ENCODE measurements around the gene LSM2.

Gene LSM2

DNA sequence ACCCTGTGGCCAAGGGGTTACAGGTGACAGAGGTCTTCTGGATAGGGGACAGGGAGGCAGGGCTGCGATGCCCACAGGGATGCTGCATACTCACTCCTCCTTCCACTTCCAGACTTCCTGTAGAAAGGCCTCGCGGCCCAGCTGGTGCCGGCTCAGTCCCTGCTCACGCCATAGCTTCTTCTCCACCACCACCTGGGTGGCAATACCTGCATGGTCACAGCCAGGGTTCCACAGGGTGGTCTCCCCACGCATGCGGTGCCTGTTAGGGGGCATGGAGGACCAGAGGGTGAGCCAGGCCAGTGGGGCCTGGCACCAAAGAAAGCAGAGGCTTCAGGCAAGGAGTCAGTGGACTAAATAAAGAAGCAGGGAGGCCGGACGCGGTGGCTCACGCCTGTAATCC lies 21.3 kb downstream of the LSM2 start:
- Histone ChIP-seq H3K4me3 (ENCODE audit: low read length) (no peak overlapping the region), H3K9me2 (replicated peaks; ENCODE audit: insufficient read depth, low read length) (no peaks in the 10 kb centered on the region), H2AFZ (ENCODE audit: low read length) (no peak overlapping the region), H3K27ac (ENCODE audit: low read length) (no peak overlapping the region), H3F3A (ENCODE audit: insufficient read depth, low read length) (peaks cover 14% of the 10 kb centered on the region), H3K4me1 (ENCODE audit: low read length) (peaks cover 8% of the 10 kb centered on the region), H3K27me3 (replicated peaks; ENCODE audit: insufficient read depth, low read length) (no peaks in the 10 kb centered on the region), H3K79me2 (ENCODE audit: low read length) (peaks cover 73% of the 10 kb centered on the region), H3K4me2 (ENCODE audit: low read depth, low read length) (no peak overlapping the region), H3K9ac (ENCODE audit: low read length) (no peak overlapping the region), H3K36me3 (replicated peaks; ENCODE audit: insufficient read depth, low read length) (peaks cover 21% of the 10 kb centered on the region), H4K20me1 (ENCODE audit: insufficient read depth, low read length) (no peaks in the 10 kb centered on the region), H3K9me3 (replicated peaks; ENCODE audit: insufficient read depth, low read length) (no peaks in the 10 kb centered on the region)
- no peak for DNase-seq
- TF ChIP-seq EZH2 (optimal IDR thresholded peaks at IDR 0.05; ENCODE audit: low read depth, low read length) (no peak), EZH2phosphoT487 (IDR thresholded peaks at IDR 0.05; ENCODE audit: low read length) (no peak)
- TF ChIP-seq, protein P1, sequence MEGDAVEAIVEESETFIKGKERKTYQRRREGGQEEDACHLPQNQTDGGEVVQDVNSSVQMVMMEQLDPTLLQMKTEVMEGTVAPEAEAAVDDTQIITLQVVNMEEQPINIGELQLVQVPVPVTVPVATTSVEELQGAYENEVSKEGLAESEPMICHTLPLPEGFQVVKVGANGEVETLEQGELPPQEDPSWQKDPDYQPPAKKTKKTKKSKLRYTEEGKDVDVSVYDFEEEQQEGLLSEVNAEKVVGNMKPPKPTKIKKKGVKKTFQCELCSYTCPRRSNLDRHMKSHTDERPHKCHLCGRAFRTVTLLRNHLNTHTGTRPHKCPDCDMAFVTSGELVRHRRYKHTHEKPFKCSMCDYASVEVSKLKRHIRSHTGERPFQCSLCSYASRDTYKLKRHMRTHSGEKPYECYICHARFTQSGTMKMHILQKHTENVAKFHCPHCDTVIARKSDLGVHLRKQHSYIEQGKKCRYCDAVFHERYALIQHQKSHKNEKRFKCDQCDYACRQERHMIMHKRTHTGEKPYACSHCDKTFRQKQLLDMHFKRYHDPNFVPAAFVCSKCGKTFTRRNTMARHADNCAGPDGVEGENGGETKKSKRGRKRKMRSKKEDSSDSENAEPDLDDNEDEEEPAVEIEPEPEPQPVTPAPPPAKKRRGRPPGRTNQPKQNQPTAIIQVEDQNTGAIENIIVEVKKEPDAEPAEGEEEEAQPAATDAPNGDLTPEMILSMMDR (IDR thresholded peaks at IDR 0.05; ENCODE audit: low read length) = no peak

DNA sequence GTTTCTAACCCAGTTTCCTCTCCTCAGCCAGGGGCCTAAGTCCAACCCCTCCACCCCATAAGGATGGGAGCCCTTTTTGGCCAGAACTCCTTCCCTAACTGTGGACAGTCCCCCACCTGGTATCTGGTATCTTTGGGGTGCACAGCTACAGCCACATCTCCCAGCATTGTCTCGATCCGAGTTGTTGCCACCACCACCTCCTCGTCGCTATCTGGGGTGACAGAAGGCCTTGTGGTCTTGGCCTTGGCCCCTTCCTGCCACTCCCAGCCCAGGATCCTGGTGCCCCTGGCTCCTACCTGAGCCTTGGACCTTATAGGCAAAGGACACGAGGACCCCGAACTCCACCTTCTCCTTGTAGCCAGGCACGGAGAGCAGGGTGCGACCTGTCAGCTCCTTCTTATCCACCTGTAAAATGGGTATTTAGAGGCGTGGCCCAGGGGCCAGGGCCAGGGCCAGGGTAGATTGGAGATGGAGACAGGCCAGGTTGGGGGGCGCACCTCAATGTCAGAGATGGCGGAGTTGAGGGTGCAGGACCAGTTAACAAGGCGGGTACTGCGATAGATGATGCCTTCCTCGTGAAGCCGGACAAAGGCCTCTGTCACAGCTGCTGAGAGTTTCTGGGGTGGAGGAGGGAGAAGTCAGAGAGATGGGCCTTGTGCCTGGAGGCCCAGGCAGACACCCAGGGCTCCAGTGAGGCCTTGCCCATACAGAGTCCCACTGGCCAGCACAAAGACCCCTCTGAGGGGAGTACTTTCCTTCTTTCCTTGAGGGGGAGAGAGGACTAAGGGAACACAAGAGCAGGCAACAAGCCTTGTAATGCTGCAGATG lies 22.5 kb downstream of the LSM2 start:
- no peak overlapping the region for H3K27ac ChIP-seq (ENCODE audit: low read length)

DNA sequence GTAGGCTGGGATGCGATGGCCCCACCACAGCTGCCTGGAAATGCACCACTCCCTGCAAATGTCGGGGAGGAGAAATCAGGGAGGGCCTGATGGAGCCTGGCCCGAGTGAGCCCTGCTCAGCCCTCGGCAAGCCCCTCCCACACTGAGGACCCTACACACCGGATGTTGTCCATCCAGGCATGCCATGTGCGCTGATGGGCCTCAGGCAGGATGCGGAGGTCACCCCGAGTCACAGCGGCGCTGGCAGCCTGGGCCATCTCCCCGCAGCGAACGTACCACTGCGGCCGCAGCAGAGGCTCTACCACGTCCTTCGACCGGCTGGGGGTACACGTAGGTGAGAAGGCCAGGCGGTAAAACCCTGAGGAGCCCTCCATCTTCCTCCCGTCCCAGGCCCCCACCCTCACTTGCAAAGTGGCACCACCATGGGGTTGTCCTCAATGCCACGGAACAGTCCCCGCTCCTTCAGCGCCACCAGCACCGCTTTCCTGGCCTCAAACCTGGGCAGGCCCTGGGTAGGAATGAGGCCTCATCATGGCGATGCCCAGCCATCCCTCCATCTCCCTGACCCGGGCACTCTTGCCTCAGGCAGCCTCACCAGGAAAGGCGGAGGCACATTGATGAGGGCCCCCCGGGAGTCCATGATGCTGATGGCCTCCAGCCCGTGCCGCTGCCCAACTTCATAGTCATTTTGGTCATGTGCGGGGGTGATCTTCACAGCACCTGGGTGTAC lies 24.5 kb downstream of the LSM2 start:
- H3K4me1 ChIP-seq (ENCODE audit: low read length) = peaks cover 14% of the 10 kb centered on the region
- no peak overlapping the region for H2AFZ ChIP-seq (ENCODE audit: low read length)
- TF ChIP-seq, protein P1 (IDR thresholded peaks at IDR 0.05; ENCODE audit: low read length) = no peak
- no peak for TF ChIP-seq EZH2phosphoT487 (IDR thresholded peaks at IDR 0.05; ENCODE audit: low read length)
- no peak for TF ChIP-seq EZH2 (optimal IDR thresholded peaks at IDR 0.05; ENCODE audit: low read depth, low read length)
- no peak for DNase-seq
- no peak overlapping the region for H3K9ac ChIP-seq (ENCODE audit: low read length)
- H3K4me3 ChIP-seq (ENCODE audit: low read length) = no peak overlapping the region
- peaks cover 62% of the 10 kb centered on the region for H3K79me2 ChIP-seq (ENCODE audit: low read length)
- no peak overlapping the region for H3K4me2 ChIP-seq (ENCODE audit: low read depth, low read length)
- H4K20me1 ChIP-seq (ENCODE audit: insufficient read depth, low read length) = no peaks in the 10 kb centered on the region
- no peaks in the 10 kb centered on the region for H3K9me3 ChIP-seq (replicated peaks; ENCODE audit: insufficient read depth, low read length)
- no peaks in the 10 kb centered on the region for H3K27me3 ChIP-seq (replicated peaks; ENCODE audit: insufficient read depth, low read length)
- H3K27ac ChIP-seq (ENCODE audit: low read length) = no peak overlapping the region
- H3K9me2 ChIP-seq (replicated peaks; ENCODE audit: insufficient read depth, low read length) = no peaks in the 10 kb centered on the region
- peaks cover 25% of the 10 kb centered on the region for H3F3A ChIP-seq (ENCODE audit: insufficient read depth, low read length)
- H3K36me3 ChIP-seq (replicated peaks; ENCODE audit: insufficient read depth, low read length) = peaks cover 24% of the 10 kb centered on the region

More for the DNA sequence above, 22.5 kb downstream of the LSM2 start:
- H3K9ac ChIP-seq (ENCODE audit: low read length) = no peak overlapping the region
- TF ChIP-seq, protein P1 (IDR thresholded peaks at IDR 0.05; ENCODE audit: low read length) = no peak
- TF ChIP-seq EZH2phosphoT487 (IDR thresholded peaks at IDR 0.05; ENCODE audit: low read length) (no peak), EZH2 (optimal IDR thresholded peaks at IDR 0.05; ENCODE audit: low read depth, low read length) (no peak)
- H3K4me1 ChIP-seq (ENCODE audit: low read length) = 0 out of 2 replicates have a peak, but pooled peaks cover 3% of the 10 kb centered on the region
- no peaks in the 10 kb centered on the region for H3K9me2 ChIP-seq (replicated peaks; ENCODE audit: insufficient read depth, low read length)
- H3K27me3 ChIP-seq (replicated peaks; ENCODE audit: insufficient read depth, low read length) = no peaks in the 10 kb centered on the region
- no peak overlapping the region for H3K4me3 ChIP-seq (ENCODE audit: low read length)
- H3K79me2 ChIP-seq (ENCODE audit: low read length) = peaks cover 69% of the 10 kb centered on the region
- H3F3A ChIP-seq (ENCODE audit: insufficient read depth, low read length) = peaks cover 10% of the 10 kb centered on the region
- DNase-seq = no peak
- H3K4me2 ChIP-seq (ENCODE audit: low read depth, low read length) = no peak overlapping the region
- H2AFZ ChIP-seq (ENCODE audit: low read length) = no peak overlapping the region
- no peaks in the 10 kb centered on the region for H3K9me3 ChIP-seq (replicated peaks; ENCODE audit: insufficient read depth, low read length)
- no peaks in the 10 kb centered on the region for H4K20me1 ChIP-seq (ENCODE audit: insufficient read depth, low read length)
- peaks cover 24% of the 10 kb centered on the region for H3K36me3 ChIP-seq (replicated peaks; ENCODE audit: insufficient read depth, low read length)
